ENCODE results near the gene ADK.

DNA sequence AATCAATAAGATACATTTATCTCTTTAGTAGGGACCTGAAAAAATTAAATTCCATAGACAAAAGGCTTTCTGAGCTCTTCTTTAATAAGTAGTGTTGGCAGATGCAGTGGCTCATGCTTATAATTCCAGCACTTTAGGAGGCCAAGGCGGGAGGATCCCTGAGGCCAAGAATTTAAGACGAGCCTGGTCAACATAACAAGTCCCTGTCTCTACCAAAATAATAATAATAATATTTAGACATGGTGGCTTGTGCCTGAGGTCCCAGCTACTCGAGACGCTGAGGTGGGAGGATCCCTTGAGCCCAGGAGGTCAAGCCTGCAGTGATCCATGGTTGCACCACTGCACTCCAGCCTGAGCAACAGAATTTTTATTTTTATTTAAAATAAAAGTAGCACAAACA lies 280.8 kb downstream of the ADK start:
- TF ChIP-seq POLR2A (IDR thresholded peaks at IDR 0.05), result no peak
- TF ChIP-seq, protein P1, sequence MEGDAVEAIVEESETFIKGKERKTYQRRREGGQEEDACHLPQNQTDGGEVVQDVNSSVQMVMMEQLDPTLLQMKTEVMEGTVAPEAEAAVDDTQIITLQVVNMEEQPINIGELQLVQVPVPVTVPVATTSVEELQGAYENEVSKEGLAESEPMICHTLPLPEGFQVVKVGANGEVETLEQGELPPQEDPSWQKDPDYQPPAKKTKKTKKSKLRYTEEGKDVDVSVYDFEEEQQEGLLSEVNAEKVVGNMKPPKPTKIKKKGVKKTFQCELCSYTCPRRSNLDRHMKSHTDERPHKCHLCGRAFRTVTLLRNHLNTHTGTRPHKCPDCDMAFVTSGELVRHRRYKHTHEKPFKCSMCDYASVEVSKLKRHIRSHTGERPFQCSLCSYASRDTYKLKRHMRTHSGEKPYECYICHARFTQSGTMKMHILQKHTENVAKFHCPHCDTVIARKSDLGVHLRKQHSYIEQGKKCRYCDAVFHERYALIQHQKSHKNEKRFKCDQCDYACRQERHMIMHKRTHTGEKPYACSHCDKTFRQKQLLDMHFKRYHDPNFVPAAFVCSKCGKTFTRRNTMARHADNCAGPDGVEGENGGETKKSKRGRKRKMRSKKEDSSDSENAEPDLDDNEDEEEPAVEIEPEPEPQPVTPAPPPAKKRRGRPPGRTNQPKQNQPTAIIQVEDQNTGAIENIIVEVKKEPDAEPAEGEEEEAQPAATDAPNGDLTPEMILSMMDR (IDR thresholded peaks at IDR 0.05), result no peak

Data from stomach (tissue), 4 donors.